A673 (cell line): Measurements from ENCODE around the gene AMBRA1.

Experiments
- CTCF ChIP-seq: fragments of 300-800, 200-600 bp; sonication (generic); conservative IDR thresholded peaks from 2 replicates; pipeline ENCODE4 v1.5.1; 2017; ENCODE audit warnings: low read depth, mild to moderate bottlenecking, antibody characterized with exemption, low read length, moderate library complexity, mixed read lengths
- EZH2 ChIP-seq: fragments of 200-600 bp; sonication (generic); IDR thresholded peaks from 2 replicates; pipeline ENCODE4 v1.6.1; 2017; ENCODE audit warnings: borderline replicate concordance, low read depth, mild to moderate bottlenecking, mixed read lengths, antibody characterized with exemption, low read length; ENCODE audit not compliant: poor library complexity, severe bottlenecking

GRCh38 chr11:46370253-46370652, 223.6 kb downstream of the AMBRA1 start:
- TF ChIP-seq CTCF (no peak), EZH2 (no peak)
